Esophagus squamous epithelium (tissue), 5 donors: ENCODE data around the gene ZNF320. TPM values are rescaled to one million over a fixed set of nuclear protein-coding genes. Genes with fewer than 3 reads are reported as not detected.
"Not testable (repeated sequence)": the region's sequence is repeated elsewhere in the genome, so short reads cannot be mapped to it uniquely, and the experiment has no call there.

Source experiments
- DNase-seq: peaks from one replicate; lab custom pipeline; 2025; lab: John Stamatoyannopoulos, UW
- H3K27ac ChIP-seq, 4 donors: fragments of 200-600 bp; sonication (generic); one replicate each; pipeline ENCODE4 v1.5.1; 2016 to 2019; ENCODE audit warnings: mild to moderate bottlenecking in 1 of 4
- H3K27me3 ChIP-seq, 4 donors: fragments of 200-600 bp; sonication (generic); 1 replicate in 3 of 4; 2 replicates in 1 of 4; pipeline versions ENCODE4 v1.5.1 to v1.6.0; 2017 to 2021; ENCODE audit warnings: antibody characterized with exemption in 1 of 4
- H3K36me3 ChIP-seq, 3 donors: fragments of 200-600 bp; sonication (generic); one replicate each; pipeline ENCODE4 v1.5.1; 2016 to 2019
- H3K4me1 ChIP-seq, 3 donors: fragments of 200-600 bp; sonication (generic); one replicate each; pipeline ENCODE4 v1.5.1; 2017 to 2019
- H3K4me3 ChIP-seq, 4 donors: fragments of 200-600 bp; sonication (generic); 1 replicate in 3 of 4; 2 replicates in 1 of 4; pipeline ENCODE4 v1.5.1; 2016 to 2019; ENCODE audit warnings: mild to moderate bottlenecking in 2 of 4, moderate library complexity in 1 of 4
- H3K9me3 ChIP-seq, 3 donors: fragments of 200-600 bp; sonication (generic); one replicate each; pipeline ENCODE4 v1.5.1; 2016 to 2019
- POLR2A ChIP-seq, 4 donors: fragments of 450-650 bp; IDR thresholded peaks; one replicate each; pipeline ENCODE4 v1.6.1; 2017; ENCODE audit warnings: antibody characterized with exemption in 4 of 4, mild to moderate bottlenecking in 4 of 4, moderate library complexity in 3 of 4
- WGBS, 2 donors: methylation state at CpG; one replicate each; pipeline ENCODE4 v1.1.5; 2018; 5-methylcytosine and 5-hydroxymethylcytosine counted together
- intact Hi-C: fragments of 100-400 bp; cut with DNase I; formaldehyde crosslinking; loops from one replicate; pipeline ENCODE4 v1.15.0; 2022
- total RNA-seq, 4 donors: library from RNA; depleted of rRNA; stranded (reverse); fragments of >200 nt; gene quantifications; one replicate each; pipeline ENCODE4 v1.1.0, GENCODE V29; 2016
- TF ChIP-seq, protein P1 (sequence below), 6 experiments: fragments of 450-650 bp in 4 of 6; fragments of 200-600 bp in 2 of 6; sonication (generic) in 2 of 6; IDR thresholded peaks; one replicate each; pipeline ENCODE4 v1.5.1; 2016 to 2019; ENCODE audit warnings: antibody characterized with exemption in 6 of 6, mild to moderate bottlenecking in 4 of 6, moderate library complexity in 4 of 6
- donor health status: DM: yes; HTN: yes; CAD: no.

The ZNF320 gene
- total RNA-seq, result 10 to 100 TPM in 1 of 4 donors, 1 to 10 TPM in 3; 2.3 to 10.5 (median 5.5) TPM

- peak; percentile 72 for DNase-seq
- Histone ChIP-seq H3K36me3 (peaks cover 0 to 30% (median 0%) of the 10 kb centered on the region in 3 donors), H3K27me3 (no peaks in the 10 kb centered on the region), H3K27ac (peak within 1 kb of the TSS; percentile 88 to 92 (median 92)), H3K9me3 (no peaks in the 10 kb centered on the region), H3K4me3 (peak within 1 kb of the TSS; percentile 49 to 75 (median 68)), H3K4me1 (peaks cover 4 to 25% (median 7%) of the 10 kb centered on the region in 3 donors)
- intact Hi-C loops, result no loop called here
- TF ChIP-seq, protein P1, sequence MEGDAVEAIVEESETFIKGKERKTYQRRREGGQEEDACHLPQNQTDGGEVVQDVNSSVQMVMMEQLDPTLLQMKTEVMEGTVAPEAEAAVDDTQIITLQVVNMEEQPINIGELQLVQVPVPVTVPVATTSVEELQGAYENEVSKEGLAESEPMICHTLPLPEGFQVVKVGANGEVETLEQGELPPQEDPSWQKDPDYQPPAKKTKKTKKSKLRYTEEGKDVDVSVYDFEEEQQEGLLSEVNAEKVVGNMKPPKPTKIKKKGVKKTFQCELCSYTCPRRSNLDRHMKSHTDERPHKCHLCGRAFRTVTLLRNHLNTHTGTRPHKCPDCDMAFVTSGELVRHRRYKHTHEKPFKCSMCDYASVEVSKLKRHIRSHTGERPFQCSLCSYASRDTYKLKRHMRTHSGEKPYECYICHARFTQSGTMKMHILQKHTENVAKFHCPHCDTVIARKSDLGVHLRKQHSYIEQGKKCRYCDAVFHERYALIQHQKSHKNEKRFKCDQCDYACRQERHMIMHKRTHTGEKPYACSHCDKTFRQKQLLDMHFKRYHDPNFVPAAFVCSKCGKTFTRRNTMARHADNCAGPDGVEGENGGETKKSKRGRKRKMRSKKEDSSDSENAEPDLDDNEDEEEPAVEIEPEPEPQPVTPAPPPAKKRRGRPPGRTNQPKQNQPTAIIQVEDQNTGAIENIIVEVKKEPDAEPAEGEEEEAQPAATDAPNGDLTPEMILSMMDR (IDR thresholded peaks at IDR 0.05), result no peak
- peak in 2 of 4 donors; percentile 62 to 65 for TF ChIP-seq POLR2A (IDR thresholded peaks at IDR 0.05)
- 5 to 9% methylated on average over 17 to 45 of the region's 56 CpGs for WGBS, 2 donors
Measured at GRCh38 chr19:52897138-52897935, at the start of gene ZNF320. Gene ZNF320, minus strand, starts transcription at chr19:52897635. Its CDS starts 7,380 bp downstream, at chr19:52890255.

- TF ChIP-seq, protein P1 (IDR thresholded peaks at IDR 0.05), result no peak
- TF ChIP-seq POLR2A (IDR thresholded peaks at IDR 0.05), result no peak
- Histone ChIP-seq H3K27ac (no peak overlapping the region), H3K27me3 (no peaks in the 10 kb centered on the region), H3K4me3 (peak overlapping the region in 1 of 4 donors; percentile 27), H3K4me1 (peaks cover 0 to 43% (median 3%) of the 10 kb centered on the region in 3 donors), H3K36me3 (peaks cover 7 to 22% (median 13%) of the 10 kb centered on the region in 3 donors), H3K9me3 (peaks cover 5 to 65% (median 57%) of the 10 kb centered on the region in 3 donors)
- 50 to 51% methylated on average over 24 to 29 of the region's 39 CpGs for WGBS, 2 donors
- intact Hi-C loops, result no loop called here
- DNase-seq, result no peak
Measured at GRCh38 chr19:52946322-52947310, 49.2 kb upstream of the ZNF320 start.

DNA sequence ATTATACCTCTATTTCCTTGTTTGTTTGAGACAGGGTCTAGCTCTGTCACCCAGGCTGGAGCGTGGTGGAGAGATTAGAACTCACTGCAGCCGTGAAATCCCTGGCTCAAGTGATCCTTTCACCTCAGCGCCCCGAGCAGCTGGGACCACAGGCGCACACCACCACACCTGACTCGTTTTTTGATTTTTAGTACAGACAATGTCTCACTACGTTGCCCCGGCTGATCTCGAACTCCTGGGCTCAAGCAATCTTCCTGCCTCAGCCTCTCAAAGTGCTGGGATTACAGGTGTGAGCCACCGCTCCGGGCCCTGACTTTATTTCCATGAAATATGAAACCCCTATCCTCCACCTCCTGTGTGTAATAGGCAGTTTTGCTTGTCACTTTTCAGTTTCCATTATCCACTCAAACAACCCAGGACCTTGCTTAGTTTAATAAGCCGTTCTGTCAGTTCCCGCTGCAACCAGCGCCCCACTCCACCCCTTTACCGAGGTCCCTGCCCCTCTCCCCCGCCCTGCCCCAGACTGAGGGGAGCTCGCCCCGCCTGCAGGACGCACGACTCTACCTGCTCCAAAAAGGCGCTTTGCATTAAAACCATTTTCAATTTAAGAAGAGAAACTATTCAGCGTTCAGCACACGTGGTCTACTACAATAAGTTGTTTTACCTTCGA is 48.4 kb upstream of the ZNF320 start:
- peaks cover 4 to 50% (median 6%) of the 10 kb centered on the region in 3 donors for H3K4me1 ChIP-seq
- peaks cover 5 to 57% (median 49%) of the 10 kb centered on the region in 3 donors for H3K9me3 ChIP-seq
- peak overlapping the region in 1 of 4 donors; percentile 70 for H3K27ac ChIP-seq
- no peaks in the 10 kb centered on the region for H3K27me3 ChIP-seq
- no peak for DNase-seq
- H3K36me3 ChIP-seq, result peaks cover 0 to 14% (median 4%) of the 10 kb centered on the region in 3 donors
- no peak overlapping the region for H3K4me3 ChIP-seq
- TF ChIP-seq, protein P1 (IDR thresholded peaks at IDR 0.05), result no peak
- TF ChIP-seq POLR2A (IDR thresholded peaks at IDR 0.05), result no peak
- intact Hi-C loops, result no loop called here
- 55 to 71% methylated on average over 17 to 24 of the region's 24 CpGs for WGBS, 2 donors

DNA sequence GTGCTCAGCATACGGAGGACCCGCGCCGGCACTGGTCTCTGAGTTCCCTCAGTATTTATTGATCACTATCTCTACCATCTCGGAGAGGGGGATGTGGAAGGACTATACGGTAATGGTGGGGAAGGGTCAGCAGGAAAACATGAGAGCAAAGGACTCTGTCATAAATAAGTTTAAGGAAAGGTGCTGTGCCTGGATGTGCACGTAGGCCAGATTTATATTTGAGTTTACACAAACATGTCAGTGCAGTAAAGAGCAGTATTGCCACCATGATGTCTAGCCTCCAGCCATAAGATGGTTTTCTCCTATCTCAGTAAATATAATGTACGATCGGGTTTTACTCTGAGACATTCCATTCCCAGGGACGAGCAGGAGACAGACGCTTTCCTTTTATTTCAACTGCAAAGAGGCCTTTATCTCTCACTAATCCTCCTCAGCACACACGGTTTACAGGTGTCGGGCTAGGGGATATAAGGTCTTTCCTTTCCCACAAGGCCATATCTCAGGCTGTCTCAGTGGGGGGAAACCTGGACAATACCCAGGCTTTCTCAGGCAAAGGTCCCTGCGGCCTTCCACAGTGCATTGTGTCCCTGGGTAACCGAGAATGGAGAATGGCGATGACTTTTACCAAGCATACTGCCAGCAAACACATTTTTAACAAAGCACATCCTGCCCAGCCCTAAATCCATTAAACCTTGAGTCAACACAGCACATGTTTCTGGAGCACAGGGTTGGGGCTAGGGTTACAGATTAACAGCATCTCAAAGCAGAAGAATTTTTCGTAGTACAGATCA is 47.5 kb upstream of the ZNF320 start:
- Histone ChIP-seq H3K4me1 (peaks cover 4 to 53% (median 6%) of the 10 kb centered on the region in 3 donors), H3K27ac (peak overlapping the region in 3 of 4 donors; percentile 46 to 70 (median 52)), H3K9me3 (peaks cover 5 to 48% (median 40%) of the 10 kb centered on the region in 3 donors)
- H3K4me3 ChIP-seq, intact Hi-C loops, H3K36me3 ChIP-seq, H3K27me3 ChIP-seq, DNase-seq: not testable (repeated sequence)
- 59 to 66% methylated on average over 16 to 17 of the region's 17 CpGs for WGBS, 2 donors
